H1 (cell line): Measurements from ENCODE around the gene TCP11. TPM values are rescaled to one million over a fixed set of nuclear protein-coding genes. Genes with fewer than 3 reads are reported as not detected.

Source experiments
- ATF3 ChIP-seq: IDR thresholded peaks from 2 replicates; pipeline ENCODE4 v1.6.1; 2011; ENCODE audit warnings: low read depth, mild to moderate bottlenecking, low read length; ENCODE audit not compliant: insufficient read depth
- CHD7 ChIP-seq: fragments of 300-600 bp; sonication (generic); IDR thresholded peaks from 2 replicates; pipeline ENCODE4 v1.7.1; 2012; ENCODE audit warnings: low read length, moderate library complexity, mild to moderate bottlenecking, inconsistent platforms; ENCODE audit not compliant: insufficient replicate concordance
- CTBP2 ChIP-seq: IDR thresholded peaks from 2 replicates; pipeline ENCODE4 v1.7.0; 2011; ENCODE audit warnings: borderline replicate concordance, mild to moderate bottlenecking, moderate library complexity, mixed read lengths, low read length; ENCODE audit not compliant: insufficient read depth, insufficient read length
- JUN ChIP-seq: IDR thresholded peaks from 2 replicates; pipeline ENCODE4 v1.6.1; 2011; ENCODE audit warnings: low read depth, mild to moderate bottlenecking, improper control_type of control experiment, low read length
- POLR2AphosphoS5 ChIP-seq: IDR thresholded peaks from 2 replicates; pipeline ENCODE4 v1.6.1; 2011; ENCODE audit warnings: low read depth, low read length
- SP4 ChIP-seq: IDR thresholded peaks from 2 replicates; pipeline ENCODE4 v1.6.1; 2012; ENCODE audit warnings: low read length, inconsistent platforms
- TBP ChIP-seq: IDR thresholded peaks from 2 replicates; pipeline ENCODE4 v1.6.1; 2011; ENCODE audit warnings: low read depth, low read length, improper control_type of control experiment
- YY1 ChIP-seq: IDR thresholded peaks from 2 replicates; pipeline ENCODE4 v1.6.1; 2011; ENCODE audit warnings: low read depth, mild to moderate bottlenecking, low read length
- polyA plus RNA-seq, 7 experiments: library from polyadenylated mRNA; depleted of rRNA in 3 of 7; stranded (reverse) in 5 of 7; unstranded in 2 of 7; fragments of >200 nt in 5 of 7; fragments of 200-250 nt in 2 of 7; gene quantifications; 1 replicate in 5 of 7; 2 replicates in 1 of 7; 4 replicates in 1 of 7; pipeline versions ENCODE4 v1.2.1 to v1.2.3, GENCODE V29; 2011 to 2013; ENCODE audit warnings: missing spikeins in 2 of 7, mixed read lengths in 2 of 7
- total RNA-seq: library from RNA; stranded (reverse); fragmentation: NEBNext Ultra II Directional; extraction: Animal tissue kit (Norgen Biotek cat#: 25700); gene quantifications from 2 replicates; pipeline ENCODE4 v1.2.1, GENCODE V29; 2021
- TF ChIP-seq, protein P1 (sequence below), 3 experiments: IDR thresholded peaks; 1 replicate in 2 of 3; 2 replicates in 1 of 3; pipeline versions ENCODE4 v1.5.1 to v1.6.1; 2011; ENCODE audit warnings: low read length in 3 of 3, mild to moderate bottlenecking in 3 of 3, inconsistent platforms in 2 of 3, low read depth in 1 of 3, moderate library complexity in 1 of 3; ENCODE audit not compliant: insufficient read depth in 1 of 3; ENCODE audit errors: control extremely low read depth in 1 of 3

TCP11 gene
- total and polyA plus RNA-seq, 2 of the 8 experiments (the other 6 are each of a cell fraction or from before 2014, with no cell fraction given): 0.11 TPM; not detected in 1

GRCh38 chr6:35084041-35084491, 57.1 kb downstream of the TCP11 start (continued):
- TF ChIP-seq CHD7 (no peak), TBP (no peak), YY1 (no peak), CTBP2 (no peak), SP4 (no peak), JUN (no peak), ATF3 (no peak), POLR2AphosphoS5 (no peak)
- TF ChIP-seq, protein P1, sequence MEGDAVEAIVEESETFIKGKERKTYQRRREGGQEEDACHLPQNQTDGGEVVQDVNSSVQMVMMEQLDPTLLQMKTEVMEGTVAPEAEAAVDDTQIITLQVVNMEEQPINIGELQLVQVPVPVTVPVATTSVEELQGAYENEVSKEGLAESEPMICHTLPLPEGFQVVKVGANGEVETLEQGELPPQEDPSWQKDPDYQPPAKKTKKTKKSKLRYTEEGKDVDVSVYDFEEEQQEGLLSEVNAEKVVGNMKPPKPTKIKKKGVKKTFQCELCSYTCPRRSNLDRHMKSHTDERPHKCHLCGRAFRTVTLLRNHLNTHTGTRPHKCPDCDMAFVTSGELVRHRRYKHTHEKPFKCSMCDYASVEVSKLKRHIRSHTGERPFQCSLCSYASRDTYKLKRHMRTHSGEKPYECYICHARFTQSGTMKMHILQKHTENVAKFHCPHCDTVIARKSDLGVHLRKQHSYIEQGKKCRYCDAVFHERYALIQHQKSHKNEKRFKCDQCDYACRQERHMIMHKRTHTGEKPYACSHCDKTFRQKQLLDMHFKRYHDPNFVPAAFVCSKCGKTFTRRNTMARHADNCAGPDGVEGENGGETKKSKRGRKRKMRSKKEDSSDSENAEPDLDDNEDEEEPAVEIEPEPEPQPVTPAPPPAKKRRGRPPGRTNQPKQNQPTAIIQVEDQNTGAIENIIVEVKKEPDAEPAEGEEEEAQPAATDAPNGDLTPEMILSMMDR (IDR thresholded peaks at IDR 0.05; ENCODE audit: control extremely low read depth in 1 of 3, insufficient read depth in 1 of 3, low read depth in 1 of 3, low read length in 3 of 3): no peak
